Stimulated activated CD8-positive, alpha-beta memory T cell treated with anti-CD3 and anti-CD28 coated beads, Interleukin-7, amount 100 ng/mL, for 24 hours (primary cell): ENCODE results near the gene ANKRD18B.
"Not testable (repeated sequence)": the region's sequence is repeated elsewhere in the genome, so short reads cannot be mapped to it uniquely, and the experiment has no call there.

ENCODE experiments used
- DNase-seq: peaks from one replicate; pipeline ENCODE4 v3.0.0-alpha.2; 2020; ENCODE audit warnings: low read depth

ANKRD18B gene

GRCh38 chr9:33611358-33611757 is 87.3 kb downstream of the ANKRD18B start:
- no peak for DNase-seq

GRCh38 chr9:33612410-33612809 is 88.4 kb downstream of the ANKRD18B start:
- DNase-seq = not testable (repeated sequence)

- no peak for DNase-seq
These were observed 90.1 kb downstream of the ANKRD18B start for GRCh38 chr9:33614001-33614687.

- DNase-seq = not testable (repeated sequence)
These were observed 94.3 kb downstream of the ANKRD18B start for GRCh38 chr9:33618370-33618769.

GRCh38 chr9:33619666-33620404 is 95.8 kb downstream of the ANKRD18B start:
- no peak for DNase-seq

- DNase-seq = no peak
These were observed 96.8 kb downstream of the ANKRD18B start for GRCh38 chr9:33620738-33621439.
